Measurements from ENCODE around the gene ARX. TPM values are rescaled to one million over a fixed set of nuclear protein-coding genes. Genes with fewer than 3 reads are reported as not detected.

ARX gene
- total RNA-seq, 1 donor from 2014 or later, result not detected

DNA sequence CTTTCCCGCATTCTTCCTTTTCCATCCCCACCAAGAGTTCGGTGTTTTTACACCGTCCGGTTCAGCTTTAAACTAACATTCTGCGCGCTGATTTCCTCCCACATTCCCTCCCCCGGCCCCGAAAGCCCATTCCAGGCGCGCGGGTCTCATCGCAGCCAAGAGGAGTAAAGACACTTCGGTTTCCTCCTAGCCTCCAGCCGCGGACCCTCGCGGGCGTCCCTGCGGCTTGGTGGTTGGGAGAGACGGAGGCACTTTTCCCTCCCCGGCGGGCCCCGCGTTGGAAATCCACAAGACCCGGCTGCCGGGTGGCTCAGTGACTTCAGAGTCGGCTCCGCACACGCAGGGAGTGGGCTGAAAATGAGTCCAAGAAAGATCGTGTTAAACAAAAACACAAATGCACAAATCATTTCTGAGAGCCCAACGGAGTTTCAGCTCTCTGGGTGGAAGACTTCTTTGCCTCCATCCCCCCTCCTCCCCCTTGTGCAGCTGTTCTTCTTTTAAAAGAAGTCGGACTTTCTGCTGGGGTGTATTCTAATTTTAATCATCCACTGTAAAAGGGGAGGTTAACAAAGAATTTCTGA is 2.0 kb upstream of the ARX start:
- intact Hi-C loops (cut with micrococcal nuclease), result loop anchor here (2.0 kb wide), 1 partner anchor 13 kb away; no protein-coding TSS in a partner anchor

- intact Hi-C loops (cut with micrococcal nuclease), result no loop called here
Measured at GRCh38 chrX:25016938-25017598, 1.3 kb upstream of the ARX start.

DNA sequence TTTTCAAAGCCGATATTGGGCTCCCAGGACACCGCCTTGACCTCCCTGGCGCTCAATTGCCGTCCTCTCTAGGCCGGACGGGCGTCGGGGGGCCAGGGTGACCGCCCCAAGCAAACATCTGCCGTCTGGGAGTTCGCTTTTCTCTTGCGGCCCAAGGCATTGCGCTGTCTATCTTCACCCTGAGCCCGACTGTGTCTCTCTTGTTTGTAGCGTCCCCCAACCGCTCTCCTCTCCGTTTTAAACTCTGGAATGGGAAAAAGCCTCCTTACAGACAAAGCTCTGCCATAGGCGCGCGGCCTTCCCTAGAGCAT is 551 bp upstream of the ARX start:
- intact Hi-C loops (cut with micrococcal nuclease), result no loop called here

GRCh38 chrX:25014366-25014838 is 1.4 kb downstream of the ARX start:
- intact Hi-C loops (cut with micrococcal nuclease), result no loop called here

DNA sequence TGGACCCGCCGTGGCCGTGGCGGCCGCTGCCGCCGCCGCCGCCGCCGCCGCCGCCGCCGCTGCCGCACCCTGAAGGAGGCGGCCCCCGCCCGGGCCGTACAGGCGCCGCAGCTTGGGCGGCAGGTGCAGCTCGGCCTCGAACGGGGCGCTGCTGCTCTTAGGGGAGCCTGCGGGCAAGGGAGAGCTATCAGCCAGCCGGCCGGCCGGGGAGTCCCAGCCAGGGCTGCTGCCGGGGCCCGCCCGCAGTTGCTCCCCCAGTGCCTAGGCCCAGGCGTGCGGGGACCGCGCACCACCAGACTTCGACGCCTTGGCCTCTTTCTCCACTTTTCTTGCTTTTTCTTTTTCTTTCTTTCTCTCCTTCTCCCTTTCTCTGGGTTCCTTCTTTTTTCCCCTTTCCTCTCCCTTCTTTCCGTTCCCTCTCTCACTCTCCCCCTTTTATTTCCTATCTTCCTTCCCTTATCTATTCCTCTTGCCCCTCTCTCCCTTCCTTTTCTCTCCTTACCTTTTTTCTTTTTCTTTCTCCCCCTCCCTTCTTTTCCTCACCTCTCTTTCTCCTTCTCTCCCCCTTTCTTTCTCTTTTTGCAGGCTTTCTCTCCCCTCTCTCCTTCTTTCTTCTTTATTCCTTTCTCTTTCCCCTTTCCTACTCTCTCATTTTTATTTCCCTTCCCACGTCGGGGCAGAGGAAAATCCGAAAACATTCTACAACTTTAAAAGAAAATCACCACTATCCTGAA is 2.0 kb downstream of the ARX start:
- intact Hi-C loops (cut with micrococcal nuclease), result no loop called here

GRCh38 chrX:25012793-25013631 is 2.8 kb downstream of the ARX start:
- intact Hi-C loops (cut with micrococcal nuclease), result no loop called here

- intact Hi-C loops (cut with micrococcal nuclease), result no loop called here
Measured at GRCh38 chrX:25012433-25012735, 3.4 kb downstream of the ARX start.

DNA sequence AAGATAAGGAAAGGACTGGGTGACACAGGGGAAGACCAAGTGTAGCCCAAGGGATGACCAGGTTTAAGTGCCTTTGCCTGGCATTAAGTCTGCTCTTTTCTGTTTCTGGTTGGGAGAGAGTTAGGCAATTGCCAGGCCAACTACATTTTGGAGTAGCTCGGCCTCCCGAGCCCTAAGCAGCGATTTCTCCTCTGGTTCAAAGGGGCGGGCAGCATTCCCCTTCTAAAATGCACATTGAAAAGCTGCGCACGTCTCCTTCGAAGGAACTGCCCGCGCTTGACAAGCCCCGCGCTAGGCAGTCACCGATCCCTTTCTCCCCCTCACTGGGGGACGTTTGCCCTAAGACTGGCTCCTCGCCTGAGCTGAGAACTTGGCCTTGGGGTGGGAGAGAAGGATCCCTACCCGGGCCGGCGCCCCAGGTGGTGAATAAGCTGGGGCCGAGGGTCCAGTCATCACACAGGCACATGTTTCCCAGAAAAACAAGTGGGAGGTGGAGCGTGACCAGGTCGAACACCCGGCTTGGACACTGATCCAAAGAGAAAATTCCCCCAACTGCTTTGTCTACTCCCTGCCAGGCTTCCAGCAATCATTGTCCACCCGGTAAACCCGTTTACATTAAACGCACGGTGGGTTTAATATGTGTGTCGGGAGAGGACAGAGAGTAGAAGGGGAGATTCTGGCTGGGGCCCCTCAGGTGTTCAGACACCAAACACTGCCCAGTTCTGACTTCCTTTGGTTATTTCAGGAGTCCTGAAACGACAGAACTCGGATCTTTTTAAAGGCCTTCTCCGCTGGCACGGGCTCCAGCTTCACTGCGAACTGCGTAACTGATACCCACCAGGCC is 4.0 kb downstream of the ARX start:
- intact Hi-C loops (cut with micrococcal nuclease), result no loop called here

DNA sequence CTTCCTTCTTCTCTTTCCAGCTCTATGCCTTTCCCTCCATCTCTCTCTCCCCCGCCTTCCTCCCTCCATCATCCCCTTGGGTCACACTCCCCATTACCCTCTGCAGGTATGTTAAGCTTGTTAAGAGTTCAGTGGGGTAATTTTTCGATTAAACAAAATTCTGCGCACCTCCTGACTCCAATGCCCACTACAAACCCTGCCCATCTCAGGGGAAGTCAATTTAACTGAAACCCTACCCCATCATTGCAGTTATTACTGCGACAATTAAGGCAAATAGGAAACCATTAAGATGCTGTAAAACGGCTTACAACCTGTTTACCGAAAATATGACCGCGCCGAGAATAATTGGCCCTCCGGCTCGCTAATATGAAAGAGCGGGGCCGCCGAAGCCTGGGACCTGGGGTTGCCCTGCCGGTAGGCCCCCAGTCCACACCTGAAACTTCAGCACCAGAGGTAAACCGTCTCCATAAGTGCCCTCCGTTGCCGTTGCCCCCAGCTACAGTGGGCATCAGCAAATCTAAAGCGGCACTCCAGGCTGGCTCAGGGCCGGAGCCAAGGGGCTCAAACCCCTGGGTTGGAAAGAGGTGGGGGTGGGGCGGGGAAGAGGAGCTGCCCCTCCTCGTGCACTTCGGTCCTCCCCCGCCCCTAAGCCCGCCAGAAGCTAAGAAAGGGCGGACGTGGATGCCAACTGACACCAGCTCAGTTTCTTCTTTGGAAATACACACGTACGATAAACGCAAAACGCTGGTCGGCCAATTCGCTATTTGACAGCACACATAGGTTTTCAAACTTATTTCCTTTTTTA is 4.8 kb downstream of the ARX start:
- intact Hi-C loops (cut with micrococcal nuclease), result no loop called here

- intact Hi-C loops (cut with micrococcal nuclease), result no loop called here
Measured at GRCh38 chrX:25009407-25009806, 6.4 kb downstream of the ARX start.

- intact Hi-C loops (cut with micrococcal nuclease), result no loop called here
Measured at GRCh38 chrX:25007059-25008053, 8.4 kb downstream of the ARX start.

- intact Hi-C loops (cut with micrococcal nuclease), result no loop called here
Measured at GRCh38 chrX:25006586-25007058, 9.1 kb downstream of the ARX start.

GRCh38 chrX:25005382-25006185 is 10.2 kb downstream of the ARX start:
- intact Hi-C loops (cut with micrococcal nuclease), result loop anchor here (2.0 kb wide), 1 partner anchor 13 kb away; no protein-coding TSS in a partner anchor

GRCh38 chrX:25005034-25005381 is 10.8 kb downstream of the ARX start:
- intact Hi-C loops (cut with micrococcal nuclease), result loop anchor here (2.0 kb wide), 1 partner anchor 14 kb away; no protein-coding TSS in a partner anchor

DNA sequence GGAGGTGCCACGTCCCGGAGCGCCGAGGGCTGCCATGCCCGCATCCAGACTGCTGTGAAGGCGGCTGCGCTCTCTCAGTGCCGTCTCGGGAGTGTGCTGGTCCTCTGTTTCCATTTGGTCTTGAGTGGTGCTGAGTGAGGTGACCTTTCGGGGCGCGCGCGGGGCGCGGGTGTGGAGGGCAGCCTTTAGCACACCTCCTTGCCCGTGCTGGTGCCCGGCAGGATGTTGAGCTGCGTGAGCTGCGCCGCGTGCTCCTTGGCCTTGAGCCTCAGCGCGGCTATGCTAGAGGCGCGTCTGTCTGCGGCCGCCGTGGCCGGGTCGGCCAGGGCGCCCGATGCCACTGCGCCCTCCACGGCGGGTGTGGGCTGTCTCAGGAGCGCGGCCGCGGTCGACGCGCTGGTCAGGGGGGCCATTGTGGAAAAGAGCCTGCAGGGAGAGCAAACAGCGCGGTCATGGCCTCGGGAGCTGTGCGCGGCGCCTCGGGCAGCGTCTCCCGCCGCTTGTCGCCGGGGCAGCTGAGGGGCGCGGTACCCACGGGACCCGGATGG is 11.2 kb downstream of the ARX start:
- intact Hi-C loops (cut with micrococcal nuclease), result loop anchor here (2.0 to 5.0 kb wide), 2 partner anchors 14 to 1672 kb away; partner anchors contain the start of gene PTCHD1

GRCh38 chrX:25004040-25004439 is 11.7 kb downstream of the ARX start:
- intact Hi-C loops (cut with micrococcal nuclease), result loop anchor here (2.0 to 5.0 kb wide), 2 partner anchors 15 to 1672 kb away; partner anchors contain the start of gene PTCHD1
